HL-60 (cell line): ENCODE results near the gene ATP6V1E1.

Experiments used
- DNase-seq, 2 experiments: peaks; one replicate each; pipeline ENCODE4 v3.0.0-alpha.2; 2010 to 2020; ENCODE audit warnings: low read depth in 1 of 2, low spot score in 1 of 2
- H3K27ac ChIP-seq: fragments of 250-450 bp; sonication (Bioruptor Pico); replicated peaks from 2 replicates; pipeline ENCODE4 v1.5.1; 2020; ENCODE audit warnings: mild to moderate bottlenecking, moderate library complexity
- H3K27me3 ChIP-seq: fragments of 250-450 bp; sonication (Bioruptor Pico); 2 replicates; pipeline ENCODE4 v1.5.1; 2021; ENCODE audit warnings: mild to moderate bottlenecking, moderate library complexity; ENCODE audit not compliant: insufficient read depth, poor library complexity, severe bottlenecking
- H3K4me3 ChIP-seq: replicated peaks from 2 replicates; pipeline ENCODE4 v1.5.1; 2011; ENCODE audit warnings: mild to moderate bottlenecking, control low read depth, low read length; ENCODE audit not compliant: insufficient read depth
- CTCF ChIP-seq: IDR thresholded peaks from one replicate; pipeline ENCODE4 v1.5.1; 2011; ENCODE audit warnings: low read length, control low read depth, inconsistent platforms; ENCODE audit not compliant: insufficient read depth
- GABPA ChIP-seq: IDR thresholded peaks from 2 replicates; pipeline ENCODE4 v1.6.1; 2012; ENCODE audit warnings: low read depth
- POLR2AphosphoS5 ChIP-seq: IDR thresholded peaks from 2 replicates; pipeline ENCODE4 v1.6.1; 2012; ENCODE audit warnings: low read depth
- SPI1 ChIP-seq: IDR thresholded peaks from 2 replicates; pipeline ENCODE4 v1.6.1; 2012; ENCODE audit warnings: low read depth, mild to moderate bottlenecking, borderline replicate concordance
- TF ChIP-seq, protein P1 (sequence below): IDR thresholded peaks from 2 replicates; pipeline ENCODE4 v1.6.1; 2012; ENCODE audit warnings: low read depth; ENCODE audit not compliant: insufficient replicate concordance

ATP6V1E1 gene

DNA sequence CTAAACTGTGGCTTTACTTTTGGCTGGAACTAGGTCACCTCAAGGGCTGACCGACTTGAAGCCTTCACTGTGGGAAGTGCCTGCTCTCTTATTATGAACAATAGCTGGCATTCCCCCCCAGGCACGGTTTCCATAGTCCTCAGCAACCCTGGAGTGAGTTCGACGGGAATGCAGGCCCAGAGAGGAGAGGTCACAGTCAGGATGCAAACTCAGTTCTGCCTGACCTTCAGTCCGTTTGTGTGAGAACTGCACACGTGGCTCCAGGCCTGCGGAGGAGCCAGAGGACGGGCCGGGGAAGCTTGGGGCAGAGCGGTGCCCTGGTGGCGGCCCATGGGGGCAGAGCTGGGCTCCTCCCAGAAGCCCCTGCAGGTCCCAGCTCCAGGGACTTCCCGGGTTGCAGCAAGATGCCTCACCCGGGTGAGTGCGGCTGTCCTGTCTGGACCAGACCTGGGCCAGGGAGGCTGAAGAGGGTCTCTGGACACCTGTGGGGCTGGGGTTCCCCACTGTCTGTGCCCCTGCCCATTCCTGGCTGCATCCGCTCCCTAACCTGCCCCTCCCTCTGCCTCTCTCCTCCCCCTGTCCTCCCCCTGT lies 48.0 kb downstream of the ATP6V1E1 start:
- no peak for DNase-seq
- H3K4me3 ChIP-seq, result no peak overlapping the region
- no peaks in the 10 kb centered on the region for H3K27me3 ChIP-seq
- H3K27ac ChIP-seq, result no peak overlapping the region
- no peak for TF ChIP-seq SPI1
- TF ChIP-seq, protein P1, sequence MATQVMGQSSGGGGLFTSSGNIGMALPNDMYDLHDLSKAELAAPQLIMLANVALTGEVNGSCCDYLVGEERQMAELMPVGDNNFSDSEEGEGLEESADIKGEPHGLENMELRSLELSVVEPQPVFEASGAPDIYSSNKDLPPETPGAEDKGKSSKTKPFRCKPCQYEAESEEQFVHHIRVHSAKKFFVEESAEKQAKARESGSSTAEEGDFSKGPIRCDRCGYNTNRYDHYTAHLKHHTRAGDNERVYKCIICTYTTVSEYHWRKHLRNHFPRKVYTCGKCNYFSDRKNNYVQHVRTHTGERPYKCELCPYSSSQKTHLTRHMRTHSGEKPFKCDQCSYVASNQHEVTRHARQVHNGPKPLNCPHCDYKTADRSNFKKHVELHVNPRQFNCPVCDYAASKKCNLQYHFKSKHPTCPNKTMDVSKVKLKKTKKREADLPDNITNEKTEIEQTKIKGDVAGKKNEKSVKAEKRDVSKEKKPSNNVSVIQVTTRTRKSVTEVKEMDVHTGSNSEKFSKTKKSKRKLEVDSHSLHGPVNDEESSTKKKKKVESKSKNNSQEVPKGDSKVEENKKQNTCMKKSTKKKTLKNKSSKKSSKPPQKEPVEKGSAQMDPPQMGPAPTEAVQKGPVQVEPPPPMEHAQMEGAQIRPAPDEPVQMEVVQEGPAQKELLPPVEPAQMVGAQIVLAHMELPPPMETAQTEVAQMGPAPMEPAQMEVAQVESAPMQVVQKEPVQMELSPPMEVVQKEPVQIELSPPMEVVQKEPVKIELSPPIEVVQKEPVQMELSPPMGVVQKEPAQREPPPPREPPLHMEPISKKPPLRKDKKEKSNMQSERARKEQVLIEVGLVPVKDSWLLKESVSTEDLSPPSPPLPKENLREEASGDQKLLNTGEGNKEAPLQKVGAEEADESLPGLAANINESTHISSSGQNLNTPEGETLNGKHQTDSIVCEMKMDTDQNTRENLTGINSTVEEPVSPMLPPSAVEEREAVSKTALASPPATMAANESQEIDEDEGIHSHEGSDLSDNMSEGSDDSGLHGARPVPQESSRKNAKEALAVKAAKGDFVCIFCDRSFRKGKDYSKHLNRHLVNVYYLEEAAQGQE, result no peak
- no peak for TF ChIP-seq POLR2AphosphoS5
- TF ChIP-seq GABPA, result no peak
- no peak for TF ChIP-seq CTCF

DNA sequence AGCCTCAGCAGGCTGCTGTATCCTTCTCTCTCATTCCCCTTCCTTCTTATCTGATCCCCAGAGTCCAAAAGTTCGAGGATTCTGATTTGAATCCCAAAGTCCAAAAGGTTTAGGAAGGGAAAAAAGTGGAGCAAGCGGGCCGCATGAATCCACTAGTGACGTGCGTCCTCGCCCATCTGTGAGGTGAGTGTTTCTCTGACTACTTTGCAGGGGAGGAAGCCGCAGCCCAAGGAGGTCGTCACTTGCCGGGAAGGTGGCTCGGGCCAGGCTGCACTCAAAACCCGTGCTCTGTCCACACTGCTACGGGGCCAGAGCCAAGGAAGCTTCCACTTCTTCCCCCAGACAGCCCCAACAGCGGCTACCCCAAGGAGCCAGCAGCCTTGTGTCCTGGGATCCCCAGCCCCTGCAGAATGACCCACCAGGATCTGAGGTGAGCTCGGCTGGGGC lies 49.0 kb downstream of the ATP6V1E1 start:
- no peaks in the 10 kb centered on the region for H3K27me3 ChIP-seq
- TF ChIP-seq GABPA (no peak), CTCF (no peak), SPI1 (no peak), POLR2AphosphoS5 (no peak)
- TF ChIP-seq, protein P1, result no peak
- no peak overlapping the region for H3K4me3 ChIP-seq
- H3K27ac ChIP-seq, result no peak overlapping the region
- no peak for DNase-seq

GRCh38 chr22:17578136-17578754 lies 50.3 kb downstream of the ATP6V1E1 start:
- no peak overlapping the region for H3K4me3 ChIP-seq
- TF ChIP-seq CTCF (no peak), SPI1 (no peak), POLR2AphosphoS5 (no peak), GABPA (no peak)
- TF ChIP-seq, protein P1, result no peak
- no peak for DNase-seq
- H3K27me3 ChIP-seq, result no peaks in the 10 kb centered on the region
- no peak overlapping the region for H3K27ac ChIP-seq
